GM12801 (cell line): ENCODE measurements around the gene CAPN8.

Experiments
- TF ChIP-seq, protein P1 (sequence below): IDR thresholded peaks from one replicate; pipeline ENCODE4 v1.5.1; 2011; ENCODE audit warnings: control low read depth; ENCODE audit not compliant: insufficient read length; ENCODE audit errors: extremely low read depth

The CAPN8 gene

GRCh38 chr1:223678841-223679240 is 13.3 kb upstream of the CAPN8 start:
- TF ChIP-seq, protein P1, sequence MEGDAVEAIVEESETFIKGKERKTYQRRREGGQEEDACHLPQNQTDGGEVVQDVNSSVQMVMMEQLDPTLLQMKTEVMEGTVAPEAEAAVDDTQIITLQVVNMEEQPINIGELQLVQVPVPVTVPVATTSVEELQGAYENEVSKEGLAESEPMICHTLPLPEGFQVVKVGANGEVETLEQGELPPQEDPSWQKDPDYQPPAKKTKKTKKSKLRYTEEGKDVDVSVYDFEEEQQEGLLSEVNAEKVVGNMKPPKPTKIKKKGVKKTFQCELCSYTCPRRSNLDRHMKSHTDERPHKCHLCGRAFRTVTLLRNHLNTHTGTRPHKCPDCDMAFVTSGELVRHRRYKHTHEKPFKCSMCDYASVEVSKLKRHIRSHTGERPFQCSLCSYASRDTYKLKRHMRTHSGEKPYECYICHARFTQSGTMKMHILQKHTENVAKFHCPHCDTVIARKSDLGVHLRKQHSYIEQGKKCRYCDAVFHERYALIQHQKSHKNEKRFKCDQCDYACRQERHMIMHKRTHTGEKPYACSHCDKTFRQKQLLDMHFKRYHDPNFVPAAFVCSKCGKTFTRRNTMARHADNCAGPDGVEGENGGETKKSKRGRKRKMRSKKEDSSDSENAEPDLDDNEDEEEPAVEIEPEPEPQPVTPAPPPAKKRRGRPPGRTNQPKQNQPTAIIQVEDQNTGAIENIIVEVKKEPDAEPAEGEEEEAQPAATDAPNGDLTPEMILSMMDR = no peak

DNA sequence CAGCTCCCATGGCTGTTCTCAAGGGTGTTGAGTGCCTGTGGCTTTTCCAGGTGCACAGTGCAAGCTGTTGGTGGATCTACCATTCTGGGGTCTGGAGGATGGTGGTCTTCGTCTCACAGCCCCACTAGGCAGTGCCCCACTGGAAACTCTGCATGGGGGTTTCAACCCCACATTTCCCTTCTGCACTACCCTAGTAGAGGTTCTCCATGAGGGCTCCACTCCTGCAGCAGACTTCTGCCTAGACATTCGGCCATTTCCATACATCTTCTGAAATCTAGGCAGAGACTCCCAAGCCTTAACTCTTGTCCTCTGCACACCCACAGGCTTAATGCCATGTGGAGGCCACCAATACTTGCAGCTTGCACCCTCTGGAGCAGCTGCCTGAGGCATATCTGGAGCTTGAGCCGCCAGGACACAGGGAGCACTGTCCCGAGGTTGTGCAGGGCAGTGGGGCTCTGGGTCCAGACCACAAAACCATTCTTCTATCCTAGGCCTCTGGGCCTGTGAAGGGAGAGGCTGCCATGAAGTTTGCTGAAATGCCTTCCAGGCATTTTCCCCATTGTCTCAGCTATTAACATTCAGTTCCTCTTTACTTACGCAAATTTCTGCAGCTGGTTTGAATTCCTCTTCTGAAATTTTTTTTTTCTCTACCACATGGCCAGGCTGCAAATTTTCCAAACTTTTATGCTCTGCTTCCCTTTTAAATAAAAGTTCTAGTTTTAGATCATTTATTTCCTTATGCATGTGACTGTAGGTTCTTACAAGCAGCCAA is 8.8 kb upstream of the CAPN8 start:
- TF ChIP-seq, protein P1 = no peak

GRCh38 chr1:223670458-223671159 is 5.1 kb upstream of the CAPN8 start:
- TF ChIP-seq, protein P1 = no peak

DNA sequence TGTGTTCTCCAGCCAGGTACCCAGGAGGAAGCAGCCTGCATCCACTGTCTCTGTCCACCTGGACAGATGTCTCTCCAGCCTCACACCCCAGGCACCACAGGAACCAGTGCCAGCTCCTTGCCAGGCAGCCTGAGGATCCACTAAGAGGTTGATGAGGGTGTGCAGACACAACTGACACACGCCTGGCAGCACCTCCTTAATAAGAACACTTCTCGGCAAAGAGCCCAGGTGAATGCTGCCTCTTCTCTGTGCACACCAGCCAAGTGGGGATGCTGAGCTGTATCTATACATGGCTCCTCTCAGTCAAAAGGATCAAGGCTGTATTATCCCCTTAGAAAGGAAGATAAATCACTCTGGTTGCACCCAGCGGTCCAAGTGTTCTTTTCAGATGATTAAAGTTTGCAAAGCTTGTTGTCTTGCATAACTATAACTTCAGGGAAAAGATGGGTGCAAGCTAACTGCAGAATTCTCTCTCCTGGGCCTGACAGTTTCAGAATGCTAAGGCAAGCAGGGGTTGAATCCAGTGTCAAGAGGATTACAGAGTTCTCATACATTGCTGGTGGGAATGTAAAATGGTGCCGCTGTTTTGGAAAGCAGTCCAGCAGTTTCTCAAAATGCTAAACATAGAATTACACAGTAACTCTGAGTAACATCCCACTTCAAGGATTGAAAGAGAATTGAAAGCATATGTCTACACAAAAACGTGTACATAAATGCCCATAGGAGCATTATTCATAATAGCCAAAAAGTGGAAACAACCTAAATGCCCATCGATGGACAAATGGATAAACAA is 3.7 kb upstream of the CAPN8 start:
- TF ChIP-seq, protein P1 = no peak

GRCh38 chr1:223667484-223668182 is 2.1 kb upstream of the CAPN8 start:
- TF ChIP-seq, protein P1 = no peak

DNA sequence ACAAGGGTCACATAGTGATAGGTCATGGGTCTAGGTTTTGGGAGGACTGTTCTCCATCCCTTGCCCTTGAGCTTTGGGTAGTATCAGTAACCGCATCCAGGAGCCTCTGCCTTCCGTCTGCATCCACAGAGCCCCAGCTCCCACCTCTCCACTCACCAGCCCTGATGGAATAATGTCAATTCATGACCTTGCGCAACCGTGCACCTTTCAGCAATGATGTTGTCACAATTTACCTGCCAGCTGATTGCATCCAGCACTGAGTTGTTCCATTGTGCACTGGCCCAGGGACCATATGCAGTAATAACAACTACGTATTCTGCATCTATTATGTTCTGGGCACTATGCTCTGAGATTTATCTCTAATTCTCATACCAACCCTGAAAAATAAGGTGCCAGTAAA is 1.4 kb downstream of the CAPN8 start:
- TF ChIP-seq, protein P1 = no peak
